OCI-LY1 (cell line): ENCODE results near the gene IL31.

Source experiments
- CTCF ChIP-seq: fragments of 200-600 bp; sonication (generic), shearing (Covaris generic); IDR thresholded peaks from 2 replicates; pipeline ENCODE4 v1.5.1; 2017; ENCODE audit warnings: mild to moderate bottlenecking, antibody characterized with exemption, low read length, moderate library complexity, mixed read lengths
- EZH2 ChIP-seq: fragments of 200-600 bp; sonication (generic), shearing (Covaris generic); IDR thresholded peaks from 2 replicates; pipeline ENCODE4 v1.8.0; 2017; ENCODE audit warnings: borderline replicate concordance, mixed run types, mild to moderate bottlenecking, antibody characterized with exemption, low read length, moderate library complexity, mixed read lengths

DNA sequence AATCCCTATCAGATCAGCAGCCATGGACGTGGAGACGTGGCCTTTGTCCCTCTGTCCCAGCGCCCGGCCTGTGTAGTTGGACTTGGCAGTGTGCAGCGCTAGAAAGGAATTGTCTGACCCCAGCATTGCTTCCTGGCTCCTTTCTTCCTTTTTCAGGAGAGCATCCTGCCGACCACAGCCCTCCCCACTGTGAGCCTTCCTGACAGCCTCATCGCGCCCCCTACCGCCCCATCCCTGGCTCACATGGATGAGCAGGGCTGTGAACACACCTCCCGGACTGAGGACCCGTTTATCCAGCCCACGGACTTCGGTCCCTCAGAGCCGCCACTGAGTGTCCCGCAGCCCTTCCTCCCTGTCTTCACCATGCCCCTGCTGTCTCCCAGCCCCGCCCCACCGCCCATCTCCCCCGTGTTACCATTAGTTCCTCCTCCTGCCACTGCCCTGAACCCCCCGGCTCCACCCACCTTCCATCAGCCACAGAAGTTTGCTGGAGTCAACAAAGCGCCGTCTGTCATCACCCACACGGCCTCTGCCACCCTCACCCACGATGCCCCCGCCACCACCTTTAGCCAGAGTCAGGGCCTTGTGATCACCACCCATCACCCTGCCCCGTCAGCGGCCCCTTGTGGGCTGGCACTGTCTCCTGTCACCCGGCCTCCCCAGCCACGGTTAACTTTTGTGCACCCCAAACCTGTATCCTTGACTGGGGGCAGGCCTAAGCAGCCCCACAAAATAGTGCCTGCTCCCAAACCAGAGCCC lies 40.6 kb downstream of the IL31 start:
- no peak for TF ChIP-seq CTCF
- TF ChIP-seq EZH2: no peak
